Prostate gland (tissue), 2 donors: ENCODE data around the gene SAMM50.

ENCODE experiments used
- POLR2A ChIP-seq: fragments of 450-650 bp; IDR thresholded peaks from one replicate; pipeline ENCODE4 v1.6.1; 2016; ENCODE audit warnings: antibody characterized with exemption, mild to moderate bottlenecking
- POLR2AphosphoS5 ChIP-seq: sonication (generic); formaldehyde crosslinking; IDR thresholded peaks from one replicate; pipeline ENCODE4 v1.6.1; 2017; ENCODE audit warnings: antibody characterized with exemption
- TF ChIP-seq, protein P1 (sequence below), 4 experiments: fragments of 200-600 bp in 2 of 4; fragments of 450-650 bp in 2 of 4; sonication (generic) in 2 of 4; IDR thresholded peaks; 1 replicate in 3 of 4; 2 replicates in 1 of 4; pipeline ENCODE4 v1.5.1; 2016 to 2019; ENCODE audit warnings: antibody characterized with exemption in 4 of 4, mild to moderate bottlenecking in 2 of 4, moderate library complexity in 2 of 4

- TF ChIP-seq, protein P1, sequence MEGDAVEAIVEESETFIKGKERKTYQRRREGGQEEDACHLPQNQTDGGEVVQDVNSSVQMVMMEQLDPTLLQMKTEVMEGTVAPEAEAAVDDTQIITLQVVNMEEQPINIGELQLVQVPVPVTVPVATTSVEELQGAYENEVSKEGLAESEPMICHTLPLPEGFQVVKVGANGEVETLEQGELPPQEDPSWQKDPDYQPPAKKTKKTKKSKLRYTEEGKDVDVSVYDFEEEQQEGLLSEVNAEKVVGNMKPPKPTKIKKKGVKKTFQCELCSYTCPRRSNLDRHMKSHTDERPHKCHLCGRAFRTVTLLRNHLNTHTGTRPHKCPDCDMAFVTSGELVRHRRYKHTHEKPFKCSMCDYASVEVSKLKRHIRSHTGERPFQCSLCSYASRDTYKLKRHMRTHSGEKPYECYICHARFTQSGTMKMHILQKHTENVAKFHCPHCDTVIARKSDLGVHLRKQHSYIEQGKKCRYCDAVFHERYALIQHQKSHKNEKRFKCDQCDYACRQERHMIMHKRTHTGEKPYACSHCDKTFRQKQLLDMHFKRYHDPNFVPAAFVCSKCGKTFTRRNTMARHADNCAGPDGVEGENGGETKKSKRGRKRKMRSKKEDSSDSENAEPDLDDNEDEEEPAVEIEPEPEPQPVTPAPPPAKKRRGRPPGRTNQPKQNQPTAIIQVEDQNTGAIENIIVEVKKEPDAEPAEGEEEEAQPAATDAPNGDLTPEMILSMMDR (IDR thresholded peaks at IDR 0.05), result no peak
- TF ChIP-seq POLR2A, result no peak
- no peak for TF ChIP-seq POLR2AphosphoS5
Observed at GRCh38 chr22:43911351-43911750, 43.9 kb upstream of the SAMM50 start.
